Suppressor macrophage treated with lipopolysaccharide for 4 hours (primary cell): ENCODE results near the gene RHBDD3.
A peak's percentile ranks its signal among the peaks of the same experiment; 100 is the strongest.
"Not testable (repeated sequence)": the region's sequence is repeated elsewhere in the genome, so short reads cannot be mapped to it uniquely, and the experiment has no call there.

Experiments used
- DNase-seq: peaks from one replicate; pipeline ENCODE4 v3.0.0-alpha.2; 2020

RHBDD3 gene

GRCh38 chr22:29269230-29269604 lies 1.4 kb upstream of the RHBDD3 start:
- DNase-seq, result peak; percentile 5

GRCh38 chr22:29268511-29269229 lies 889 bp upstream of the RHBDD3 start:
- peak; percentile 58 for DNase-seq

DNA sequence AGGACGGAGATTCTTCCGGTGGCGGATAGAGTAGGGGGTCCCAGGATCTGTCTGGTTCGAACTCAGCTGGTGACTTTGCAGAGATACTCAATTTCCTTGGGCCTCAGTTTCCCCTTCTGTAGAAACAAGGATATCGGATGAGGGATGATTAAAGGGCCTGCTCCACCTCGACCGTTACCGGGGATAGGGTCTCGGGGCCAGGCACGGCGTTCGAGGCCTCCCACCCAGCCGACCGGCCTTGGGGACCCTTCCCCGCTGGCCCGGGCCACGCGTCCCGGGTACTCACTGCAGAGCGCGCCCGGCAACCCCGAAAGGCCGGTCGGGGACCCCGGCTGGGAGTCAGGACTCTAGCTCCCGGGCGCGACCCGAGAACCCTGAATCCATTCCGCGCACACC lies 321 bp downstream of the RHBDD3 start:
- no peak for DNase-seq

DNA sequence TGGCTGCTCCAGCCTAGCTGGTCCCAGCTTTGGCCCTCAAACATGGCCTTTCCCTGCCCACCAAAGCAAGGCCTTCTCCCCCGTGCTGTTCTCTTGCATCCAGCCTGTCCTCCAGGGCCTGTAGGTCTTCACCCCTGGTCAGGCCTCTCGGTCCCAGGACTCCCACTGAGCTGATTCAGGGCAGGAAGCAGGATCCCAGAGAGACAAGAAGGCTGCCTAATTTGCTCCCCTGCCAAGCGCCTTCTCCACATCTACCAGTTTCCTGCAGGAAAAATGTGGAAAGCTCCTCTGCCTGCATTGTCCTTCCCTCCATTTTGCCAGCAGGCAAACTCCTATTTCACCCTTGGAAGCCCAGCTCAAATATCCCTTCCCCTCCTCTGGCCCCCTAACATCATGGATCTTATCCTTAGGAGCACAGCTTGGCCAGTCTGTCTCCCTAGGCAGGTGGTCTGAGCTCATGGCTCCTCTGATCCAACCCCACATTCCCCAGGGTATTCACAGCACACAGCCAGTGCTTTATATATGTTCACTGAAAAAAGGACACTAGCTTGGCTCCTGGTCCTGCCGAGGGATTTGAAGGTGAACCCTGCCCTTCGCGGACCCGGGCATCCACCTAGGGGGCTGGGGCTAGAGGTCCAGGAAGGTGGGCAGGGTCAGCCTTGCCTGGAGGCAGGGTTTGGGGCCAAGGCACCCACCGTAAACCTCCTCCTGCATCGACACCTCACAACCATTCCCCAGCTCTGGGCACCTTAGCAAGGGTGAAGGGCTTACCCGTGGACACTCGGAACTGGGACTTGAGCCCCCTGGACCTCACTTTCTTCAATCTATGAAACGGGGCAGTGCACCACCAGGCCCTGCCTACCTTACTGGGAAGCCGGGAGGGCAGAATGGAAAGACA lies 968 bp downstream of the RHBDD3 start:
- DNase-seq, result peak; percentile 9

DNA sequence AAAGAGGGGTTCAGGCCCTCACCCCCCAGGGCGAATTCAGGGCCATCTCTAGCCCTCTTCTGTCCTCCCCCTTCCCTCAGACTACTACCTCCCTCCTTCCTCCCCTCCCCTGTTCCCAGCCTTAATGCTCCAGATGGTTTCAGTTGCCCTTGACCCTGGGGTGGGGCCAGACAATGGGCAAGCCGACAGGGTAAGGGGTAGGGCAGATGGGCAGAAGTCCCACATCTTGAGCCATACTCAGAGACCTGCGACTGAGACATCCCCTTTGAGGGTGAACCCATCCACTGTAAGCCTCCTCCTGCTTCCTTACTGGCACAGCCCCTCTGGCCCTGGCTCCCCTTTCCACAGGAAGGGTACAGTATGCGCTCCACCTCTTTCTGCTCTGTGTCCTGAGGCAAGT lies 1.9 kb downstream of the RHBDD3 start:
- no peak for DNase-seq

DNA sequence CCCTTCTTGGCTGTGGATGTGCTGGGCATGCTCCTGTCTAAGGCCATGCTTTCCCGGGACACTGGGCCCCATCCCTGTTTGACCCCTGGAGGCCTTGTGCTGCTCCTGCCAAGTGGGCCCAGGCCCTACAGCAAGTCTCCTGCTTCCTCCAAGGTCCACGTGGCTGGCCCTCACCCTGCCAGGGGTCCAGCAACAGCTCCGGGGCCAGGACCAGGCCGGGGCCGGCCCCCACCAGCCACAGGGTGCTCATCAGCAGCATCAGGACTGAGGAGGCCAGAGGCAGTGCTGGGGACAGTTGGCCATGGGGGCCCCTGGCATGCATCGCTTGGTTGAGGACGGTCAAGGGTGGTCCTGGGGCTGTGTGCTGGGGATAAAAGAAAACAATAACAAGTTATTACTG lies 2.5 kb downstream of the RHBDD3 start:
- no peak for DNase-seq

DNA sequence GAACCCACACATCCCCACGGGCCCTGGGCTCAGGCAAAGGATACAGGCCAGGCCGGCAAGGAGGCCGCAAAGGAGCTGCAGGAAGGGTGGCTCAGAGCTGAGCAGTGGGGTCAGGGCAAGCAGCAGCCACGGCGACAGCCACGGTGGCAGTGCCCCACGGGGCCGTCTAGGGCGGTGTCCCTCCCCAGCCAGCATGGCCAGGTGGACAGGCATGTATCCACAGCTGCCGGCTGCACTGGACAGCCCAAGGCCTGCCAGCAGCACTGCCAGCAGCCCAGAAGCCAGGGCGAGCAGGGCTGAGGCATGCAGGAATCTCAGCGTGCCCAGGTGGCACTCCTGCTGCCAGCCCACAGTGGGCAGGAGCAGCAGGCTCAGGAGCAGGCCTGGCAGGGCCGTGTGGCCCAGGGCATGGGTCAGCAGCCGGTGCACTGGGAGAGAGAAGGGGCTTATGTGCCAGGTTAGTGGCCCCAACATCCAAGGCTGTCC lies 3.9 kb downstream of the RHBDD3 start:
- DNase-seq, result no peak

- no peak for DNase-seq
Measured at GRCh38 chr22:29260601-29261315, 7.0 kb downstream of the RHBDD3 start.

- DNase-seq, result no peak
Measured at GRCh38 chr22:29260031-29260560, 7.7 kb downstream of the RHBDD3 start.

DNA sequence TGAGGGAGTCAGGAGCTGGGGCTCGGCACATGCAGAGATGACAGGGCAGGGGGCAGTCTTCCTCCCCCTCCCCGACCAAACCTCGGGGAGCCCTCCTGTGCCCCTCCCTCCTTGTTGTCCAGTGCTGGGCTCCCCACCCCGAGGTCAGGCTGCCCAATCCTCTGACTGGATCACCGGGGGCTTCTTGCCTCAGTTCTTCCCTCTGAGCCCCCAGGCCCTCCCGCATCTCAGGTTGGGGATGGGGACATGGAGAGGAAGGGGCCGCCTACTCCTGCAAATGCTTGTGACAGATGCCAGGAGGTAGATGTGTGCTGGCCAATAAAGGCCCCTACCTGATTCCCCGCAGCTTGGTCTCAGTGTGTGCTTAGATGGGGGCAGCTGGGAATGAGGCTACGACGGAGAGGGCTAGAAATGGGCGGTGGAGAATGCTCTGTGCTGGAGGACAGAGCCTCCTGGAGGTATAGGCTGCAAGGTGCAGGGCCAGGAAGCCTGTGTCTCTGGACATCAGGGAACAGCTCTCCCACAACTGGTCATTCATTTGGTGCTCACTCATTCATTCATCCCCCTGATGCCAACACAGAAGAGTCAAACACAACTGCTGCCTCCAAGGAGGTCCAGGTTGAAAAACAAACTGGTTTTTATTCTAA lies 8.4 kb downstream of the RHBDD3 start:
- DNase-seq, result no peak

DNA sequence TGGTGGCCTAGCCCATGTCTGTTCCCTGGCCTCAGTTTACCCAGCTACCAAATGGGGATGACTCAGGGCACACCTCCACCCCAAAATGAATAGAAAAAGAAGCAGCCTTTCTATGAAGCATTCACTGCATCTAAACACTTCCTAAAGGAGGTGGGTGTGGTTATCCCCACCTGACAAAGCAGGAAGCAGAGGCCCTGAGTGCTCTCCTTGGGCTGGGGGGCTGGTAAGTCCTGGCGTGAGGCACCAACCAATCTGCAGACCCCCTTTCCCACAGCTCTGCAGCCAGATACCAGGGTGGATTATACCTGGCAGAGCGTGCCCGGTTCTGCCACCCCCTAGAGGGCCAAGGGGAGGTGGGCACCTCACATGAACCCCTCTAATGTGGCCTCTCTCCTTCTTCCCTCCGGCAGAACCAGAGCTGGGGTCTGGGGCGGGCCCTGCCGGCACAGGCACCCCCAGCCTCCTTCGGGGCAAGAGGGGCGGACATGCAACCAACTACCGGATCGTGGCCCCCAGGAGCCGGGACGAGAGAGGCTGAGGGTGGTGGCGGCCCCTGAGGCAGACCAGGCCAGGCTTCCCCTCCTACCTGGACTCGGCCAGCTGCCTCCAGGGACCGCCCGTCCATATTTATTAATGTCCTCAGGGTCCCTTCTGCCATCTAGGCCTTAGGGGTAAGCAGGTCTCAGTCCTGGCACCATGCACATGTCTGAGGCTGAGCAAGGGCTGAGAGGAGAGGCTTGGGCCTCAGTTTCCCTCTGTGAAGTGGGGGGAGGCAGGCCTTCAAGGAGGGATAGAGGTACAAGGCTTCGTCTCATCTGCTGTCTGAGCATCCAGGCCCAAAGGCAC lies 9.2 kb downstream of the RHBDD3 start:
- DNase-seq, result no peak

DNA sequence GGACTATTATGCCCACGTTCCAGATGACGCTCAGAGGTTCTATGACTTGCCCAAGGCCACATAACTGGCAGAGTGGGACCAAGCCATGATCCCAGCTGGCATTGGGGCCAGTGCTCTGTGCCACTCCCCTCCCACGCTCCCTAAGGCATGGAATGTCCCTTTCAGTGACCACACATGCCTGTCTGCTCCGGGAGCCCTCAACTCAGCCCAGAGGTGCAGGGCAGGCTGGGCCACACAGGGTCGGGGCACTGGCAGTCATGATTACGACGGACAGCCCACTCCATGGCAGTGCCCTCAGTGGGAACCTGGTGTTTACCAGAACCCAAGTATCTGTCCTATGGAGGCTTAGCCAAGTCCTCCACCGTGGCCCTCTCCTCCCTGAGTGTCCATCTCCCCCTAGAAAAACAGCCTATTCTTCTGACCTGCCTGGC lies 10.0 kb downstream of the RHBDD3 start:
- no peak for DNase-seq

DNA sequence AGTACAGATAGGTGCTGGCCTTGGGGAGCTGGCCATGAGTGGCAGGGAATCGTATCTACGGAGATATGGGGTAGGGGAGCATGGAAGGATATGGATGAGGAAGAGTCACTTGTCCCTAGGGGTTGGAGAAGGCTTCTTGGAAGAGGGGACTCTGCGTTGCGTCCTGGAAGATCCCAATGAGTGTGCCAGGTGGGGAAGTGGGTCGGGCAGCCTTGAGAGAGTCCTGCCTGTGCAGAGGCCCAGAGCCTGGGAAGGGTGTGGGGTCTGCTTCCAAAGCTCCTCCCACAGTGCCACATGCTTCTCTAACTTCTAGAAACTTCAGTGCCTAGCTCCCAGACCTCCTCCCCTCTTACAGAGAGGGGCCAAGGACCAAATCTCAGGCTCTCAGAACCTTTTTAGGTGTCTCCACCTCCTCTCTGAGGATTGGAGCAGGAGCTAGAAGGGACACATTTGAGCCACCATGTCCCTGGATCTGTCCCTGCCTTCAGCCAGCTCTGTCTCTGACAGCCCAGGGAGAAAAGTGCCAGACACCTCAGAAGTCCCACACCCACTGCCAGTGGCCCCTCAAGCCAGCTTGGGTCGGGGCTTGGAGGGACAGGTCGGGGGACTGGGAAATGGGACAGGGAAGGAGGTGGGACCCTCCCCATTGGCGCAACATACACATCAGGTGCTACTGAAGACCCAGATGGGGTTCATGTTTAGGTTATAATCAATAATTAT lies 11.0 kb downstream of the RHBDD3 start:
- DNase-seq, result no peak

DNA sequence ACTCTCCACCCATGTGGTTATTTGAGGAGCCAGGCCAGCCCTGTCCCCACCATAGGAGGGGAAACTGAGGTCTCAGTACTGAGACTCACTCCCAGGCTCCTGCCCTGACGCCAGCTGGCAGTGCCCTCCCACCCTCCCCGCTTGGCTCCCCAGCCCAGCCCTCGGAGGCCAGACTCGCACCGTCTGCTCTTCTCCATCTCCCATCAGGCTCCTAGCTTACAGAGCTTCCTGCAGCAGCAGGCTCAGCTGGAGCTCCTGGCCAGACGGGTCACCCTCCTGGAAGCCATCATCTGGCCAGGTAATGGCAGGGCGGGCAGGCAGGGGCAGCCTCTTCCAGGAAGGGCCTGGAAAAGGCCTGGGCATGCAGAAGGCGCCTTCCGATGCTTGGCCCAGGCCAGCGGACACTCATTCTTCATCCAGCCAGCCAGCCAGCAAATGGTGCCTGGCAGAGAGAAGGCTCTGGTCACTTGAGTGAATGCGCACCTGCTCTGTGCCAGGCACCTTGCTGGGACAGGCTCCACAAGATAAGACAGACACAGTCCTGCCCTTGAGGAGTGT lies 12.6 kb downstream of the RHBDD3 start:
- no peak for DNase-seq

DNA sequence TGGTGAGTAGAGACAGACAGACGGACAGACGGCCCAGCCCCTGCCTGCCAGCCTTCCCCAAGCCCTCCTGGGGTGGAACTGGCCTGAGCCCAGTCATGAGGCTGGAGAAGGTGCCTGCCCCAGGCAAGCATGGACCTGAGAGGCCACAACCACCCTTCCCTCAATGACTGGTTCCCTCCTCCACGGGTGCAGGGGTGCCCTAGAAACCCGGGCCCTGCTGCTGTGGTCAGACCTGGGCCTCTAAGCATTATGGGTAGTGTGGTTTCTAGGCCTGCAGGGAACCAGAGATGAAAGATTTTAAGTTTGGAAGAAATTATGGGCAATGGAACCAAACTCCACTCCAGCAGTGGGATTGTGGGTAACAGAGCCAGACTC lies 13.5 kb downstream of the RHBDD3 start:
- no peak for DNase-seq

DNA sequence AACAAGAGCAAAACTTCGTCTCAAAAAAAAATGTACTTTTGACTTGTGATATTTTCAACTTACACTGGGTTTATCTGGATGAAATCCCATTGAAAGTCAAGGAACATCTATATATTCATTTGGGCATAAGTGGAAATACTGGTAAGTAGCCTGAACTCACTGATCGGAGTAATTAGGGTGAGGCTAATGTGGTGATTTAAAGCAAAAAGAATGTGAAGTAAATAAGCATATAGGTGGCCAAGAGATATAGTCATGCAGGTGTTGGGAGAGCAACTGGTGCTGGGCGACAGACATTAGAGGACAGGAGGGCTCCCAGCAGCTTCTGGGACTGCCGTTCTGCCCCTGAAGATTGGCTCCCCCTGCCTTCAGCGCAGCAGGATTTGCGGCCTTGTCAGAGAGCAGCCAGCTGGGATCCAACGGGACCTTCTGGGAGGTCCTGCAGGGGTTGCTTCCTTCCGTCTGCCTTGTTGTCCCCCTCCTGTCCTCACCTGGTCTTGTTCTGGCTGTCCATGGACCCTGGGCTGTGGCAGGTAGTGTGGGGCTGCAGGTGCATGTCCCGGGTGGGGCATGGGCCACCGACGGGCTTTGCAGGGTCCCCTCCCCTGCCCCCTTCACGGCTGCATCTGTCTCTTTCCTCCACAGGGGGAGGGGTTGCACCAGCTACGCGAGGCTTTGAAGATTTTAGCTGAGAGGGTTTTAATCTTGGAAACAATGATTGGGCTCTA lies 14.1 kb downstream of the RHBDD3 start:
- no peak for DNase-seq

DNA sequence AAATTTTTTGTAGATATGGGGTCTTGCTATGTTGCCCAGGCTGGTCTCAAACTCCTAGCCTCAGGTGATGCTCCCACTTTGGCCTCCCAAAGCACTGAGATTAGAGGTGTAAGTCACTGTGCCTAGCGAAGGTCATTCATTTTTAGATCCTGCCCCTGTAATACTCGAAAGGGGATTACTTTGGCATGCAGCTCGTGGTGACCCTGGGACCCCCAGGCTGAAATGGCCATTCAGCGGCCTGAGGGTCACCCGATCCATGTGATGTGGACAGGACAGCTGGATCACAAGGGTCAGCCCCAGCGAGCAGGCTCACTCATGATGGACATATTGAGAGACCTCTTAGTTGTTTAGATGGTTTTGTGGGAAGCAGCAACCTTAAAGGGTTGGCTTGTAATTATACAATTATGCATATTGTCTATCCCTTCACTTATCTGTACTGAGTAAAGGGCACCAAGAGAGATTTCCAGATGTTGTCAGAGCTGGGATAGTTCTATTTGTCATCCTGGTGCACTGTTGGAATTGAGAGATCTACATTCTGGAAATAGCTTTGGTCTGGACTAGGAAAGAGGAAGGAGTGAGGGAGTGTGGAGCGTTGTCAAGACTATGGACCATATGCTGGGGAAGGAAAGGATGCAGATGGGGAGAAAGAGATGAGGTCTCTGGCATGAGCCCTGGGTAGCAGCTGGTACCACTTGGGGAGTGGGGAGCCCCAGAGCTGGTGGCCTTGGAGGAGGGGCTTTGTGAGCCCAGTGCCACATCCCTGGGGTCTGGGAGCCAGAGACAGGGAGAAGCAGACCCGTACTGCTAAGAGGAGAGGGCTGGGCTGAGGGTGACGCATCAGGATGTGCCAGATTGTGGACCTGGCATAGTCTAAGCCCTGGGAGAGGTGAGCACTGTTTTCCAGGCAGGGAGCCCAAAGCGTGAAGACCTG lies 15.5 kb downstream of the RHBDD3 start:
- no peak for DNase-seq

DNA sequence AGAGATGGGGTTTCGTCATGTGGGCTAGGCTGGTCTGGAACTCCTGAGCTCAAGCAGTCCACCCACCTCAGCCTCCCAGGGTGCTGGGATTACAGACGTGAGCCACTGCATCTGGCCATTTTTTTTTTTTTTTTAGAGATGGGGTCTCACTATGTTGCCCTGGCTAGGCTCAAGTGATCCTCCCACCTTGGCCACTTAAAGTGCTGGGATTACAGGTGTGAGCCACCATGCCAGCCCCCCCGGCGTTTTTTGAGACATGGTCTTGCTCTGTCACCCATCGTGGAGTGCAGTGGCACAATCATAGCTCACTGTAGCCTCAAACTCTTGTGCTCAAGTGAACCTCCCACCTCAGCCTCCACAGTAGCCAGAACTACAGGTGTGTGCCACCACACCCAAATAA lies 16.5 kb downstream of the RHBDD3 start:
- no peak for DNase-seq

GRCh38 chr22:29247891-29248290 lies 19.9 kb downstream of the RHBDD3 start:
- not testable (repeated sequence) for DNase-seq
